ENCODE data around the gene MTCL1. TPM values are rescaled to one million over a fixed set of nuclear protein-coding genes. Genes with fewer than 3 reads are reported as not detected.

The MTCL1 gene
- total RNA-seq, 3 donors from 2014 or later (not counting 1 experiment from before 2014, with no cell fraction given), result 0.38 to 1.5 (median 0.43) TPM

- Histone ChIP-seq H3K27ac (ENCODE audit: low read length) (no peak overlapping the region), H3K4me1 (ENCODE audit: control insufficient read depth, insufficient read depth, low read length) (no peaks in the 10 kb centered on the region), H3K9me3 (ENCODE audit: control insufficient read depth, insufficient read depth, low read length) (no peaks in the 10 kb centered on the region), H3K27me3 (ENCODE audit: control insufficient read depth, insufficient read depth, low read length) (no peaks in the 10 kb centered on the region), H3K36me3 (ENCODE audit: control insufficient read depth, insufficient read depth, low read length) (no peaks in the 10 kb centered on the region), H3K4me3 (ENCODE audit: low read length) (no peak overlapping the region)
- TF ChIP-seq, protein P1, sequence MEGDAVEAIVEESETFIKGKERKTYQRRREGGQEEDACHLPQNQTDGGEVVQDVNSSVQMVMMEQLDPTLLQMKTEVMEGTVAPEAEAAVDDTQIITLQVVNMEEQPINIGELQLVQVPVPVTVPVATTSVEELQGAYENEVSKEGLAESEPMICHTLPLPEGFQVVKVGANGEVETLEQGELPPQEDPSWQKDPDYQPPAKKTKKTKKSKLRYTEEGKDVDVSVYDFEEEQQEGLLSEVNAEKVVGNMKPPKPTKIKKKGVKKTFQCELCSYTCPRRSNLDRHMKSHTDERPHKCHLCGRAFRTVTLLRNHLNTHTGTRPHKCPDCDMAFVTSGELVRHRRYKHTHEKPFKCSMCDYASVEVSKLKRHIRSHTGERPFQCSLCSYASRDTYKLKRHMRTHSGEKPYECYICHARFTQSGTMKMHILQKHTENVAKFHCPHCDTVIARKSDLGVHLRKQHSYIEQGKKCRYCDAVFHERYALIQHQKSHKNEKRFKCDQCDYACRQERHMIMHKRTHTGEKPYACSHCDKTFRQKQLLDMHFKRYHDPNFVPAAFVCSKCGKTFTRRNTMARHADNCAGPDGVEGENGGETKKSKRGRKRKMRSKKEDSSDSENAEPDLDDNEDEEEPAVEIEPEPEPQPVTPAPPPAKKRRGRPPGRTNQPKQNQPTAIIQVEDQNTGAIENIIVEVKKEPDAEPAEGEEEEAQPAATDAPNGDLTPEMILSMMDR (IDR thresholded peaks at IDR 0.05), result no peak
- 73% methylated on average over 6 of the region's 6 CpGs for WGBS (ENCODE audit: insufficient coverage)
- Mint-ChIP-seq H3K4me3 (no peak overlapping the region), H3K27ac (no peak overlapping the region), H3K9me3 (no peaks in the 10 kb centered on the region), H3K4me1 (no peaks in the 10 kb centered on the region), H3K36me3 (no peaks in the 10 kb centered on the region), H3K27me3 (ENCODE audit: low read depth in 2 of 2) (peaks cover 0 to 9% of the 10 kb centered on the region in 2 donors)
- ATAC-seq, result no peak
- DNase-seq, result no peak
- intact Hi-C loops (cut with micrococcal nuclease), result no loop called here
Measured at GRCh38 chr18:8823530-8823929, 118.2 kb downstream of the MTCL1 start.

DNA sequence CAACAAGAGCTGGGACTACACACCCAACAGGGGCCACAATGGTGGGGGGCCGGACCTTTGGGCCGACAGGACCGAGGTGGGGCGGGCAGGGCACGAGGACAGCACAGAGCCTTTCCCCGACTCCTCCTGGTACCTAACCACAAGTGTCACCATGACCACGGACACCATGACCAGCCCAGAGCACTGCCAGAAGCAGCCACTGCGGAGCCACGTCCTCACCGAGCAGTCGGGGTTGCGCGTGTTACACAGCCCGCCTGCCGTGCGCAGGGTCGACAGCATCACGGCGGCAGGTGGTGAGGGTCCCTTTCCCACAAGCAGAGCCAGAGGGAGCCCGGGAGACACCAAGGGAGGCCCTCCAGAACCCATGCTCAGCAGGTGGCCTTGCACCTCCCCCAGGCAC, 119.5 kb downstream of the MTCL1 start:
- no peaks in the 10 kb centered on the region for H3K27me3 ChIP-seq (ENCODE audit: control insufficient read depth, insufficient read depth, low read length)
- no peak overlapping the region for H3K27ac ChIP-seq (ENCODE audit: low read length)
- DNase-seq, result no peak
- H3K27me3 Mint-ChIP-seq (ENCODE audit: low read depth in 2 of 2), result peaks cover 0 to 9% of the 10 kb centered on the region in 2 donors
- H3K4me1 Mint-ChIP-seq, result no peaks in the 10 kb centered on the region
- no peaks in the 10 kb centered on the region for H3K4me1 ChIP-seq (ENCODE audit: control insufficient read depth, insufficient read depth, low read length)
- ATAC-seq, result no peak
- no peaks in the 10 kb centered on the region for H3K9me3 Mint-ChIP-seq
- H3K4me3 ChIP-seq (ENCODE audit: low read length), result no peak overlapping the region
- no peaks in the 10 kb centered on the region for H3K9me3 ChIP-seq (ENCODE audit: control insufficient read depth, insufficient read depth, low read length)
- H3K27ac Mint-ChIP-seq, result no peak overlapping the region
- TF ChIP-seq, protein P1 (IDR thresholded peaks at IDR 0.05), result no peak
- H3K36me3 ChIP-seq (ENCODE audit: control insufficient read depth, insufficient read depth, low read length), result no peaks in the 10 kb centered on the region
- intact Hi-C loops (cut with micrococcal nuclease), result no loop called here
- H3K36me3 Mint-ChIP-seq, result no peaks in the 10 kb centered on the region
- no peak overlapping the region for H3K4me3 Mint-ChIP-seq
- WGBS (ENCODE audit: insufficient coverage), result 91% methylated on average over 20 of the region's 20 CpGs

- Histone ChIP-seq H3K9me3 (ENCODE audit: control insufficient read depth, insufficient read depth, low read length) (no peaks in the 10 kb centered on the region), H3K27me3 (ENCODE audit: control insufficient read depth, insufficient read depth, low read length) (no peaks in the 10 kb centered on the region), H3K4me3 (ENCODE audit: low read length) (no peak overlapping the region), H3K36me3 (ENCODE audit: control insufficient read depth, insufficient read depth, low read length) (no peaks in the 10 kb centered on the region), H3K27ac (ENCODE audit: low read length) (no peak overlapping the region), H3K4me1 (ENCODE audit: control insufficient read depth, insufficient read depth, low read length) (no peaks in the 10 kb centered on the region)
- WGBS (ENCODE audit: insufficient coverage), result 91% methylated on average over 13 of the region's 13 CpGs
- Mint-ChIP-seq H3K27ac (no peak overlapping the region), H3K36me3 (no peaks in the 10 kb centered on the region), H3K4me3 (no peak overlapping the region), H3K9me3 (no peaks in the 10 kb centered on the region), H3K4me1 (no peaks in the 10 kb centered on the region), H3K27me3 (ENCODE audit: low read depth in 2 of 2) (peaks cover 0 to 9% of the 10 kb centered on the region in 2 donors)
- intact Hi-C loops (cut with micrococcal nuclease), result no loop called here
- ATAC-seq, result no peak
- TF ChIP-seq, protein P1 (IDR thresholded peaks at IDR 0.05), result no peak
- DNase-seq, result no peak
Measured at GRCh38 chr18:8825273-8825672, 119.9 kb downstream of the MTCL1 start.

DNA sequence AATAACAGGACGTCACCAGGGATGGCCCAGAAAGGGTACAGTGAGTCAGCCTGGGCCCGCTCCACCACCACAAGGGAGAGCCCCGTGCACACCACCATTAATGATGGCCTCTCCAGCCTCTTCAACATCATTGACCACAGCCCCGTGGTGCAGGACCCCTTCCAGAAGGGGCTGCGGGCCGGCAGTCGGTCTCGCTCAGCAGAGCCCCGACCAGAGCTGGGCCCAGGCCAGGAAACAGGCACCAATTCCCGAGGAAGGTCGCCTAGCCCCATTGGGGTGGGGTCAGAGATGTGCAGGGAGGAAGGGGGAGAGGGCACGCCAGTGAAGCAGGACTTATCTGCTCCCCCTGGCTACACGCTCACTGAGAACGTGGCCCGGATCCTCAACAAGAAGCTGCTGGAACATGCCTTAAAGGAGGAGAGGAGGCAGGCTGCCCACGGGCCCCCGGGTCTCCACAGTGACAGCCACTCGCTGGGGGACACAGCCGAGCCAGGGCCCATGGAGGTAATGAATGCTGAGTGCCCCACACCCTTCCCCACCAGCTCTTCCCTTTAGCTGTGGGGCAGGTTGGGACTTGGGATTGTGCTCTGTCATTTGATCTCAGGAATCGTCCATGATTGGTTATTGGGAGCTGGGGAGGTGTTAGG, 120.5 kb downstream of the MTCL1 start:
- Histone ChIP-seq H3K36me3 (ENCODE audit: control insufficient read depth, insufficient read depth, low read length) (no peaks in the 10 kb centered on the region), H3K4me1 (ENCODE audit: control insufficient read depth, insufficient read depth, low read length) (no peaks in the 10 kb centered on the region), H3K27ac (ENCODE audit: low read length) (no peak overlapping the region), H3K9me3 (ENCODE audit: control insufficient read depth, insufficient read depth, low read length) (no peaks in the 10 kb centered on the region), H3K4me3 (ENCODE audit: low read length) (no peak overlapping the region), H3K27me3 (ENCODE audit: control insufficient read depth, insufficient read depth, low read length) (no peaks in the 10 kb centered on the region)
- Mint-ChIP-seq H3K4me3 (no peak overlapping the region), H3K36me3 (no peaks in the 10 kb centered on the region), H3K4me1 (no peaks in the 10 kb centered on the region), H3K9me3 (no peaks in the 10 kb centered on the region), H3K27ac (no peak overlapping the region), H3K27me3 (ENCODE audit: low read depth in 2 of 2) (peaks cover 4% of the 10 kb centered on the region in 2 donors)
- no peak for ATAC-seq
- intact Hi-C loops (cut with micrococcal nuclease), result no loop called here
- TF ChIP-seq, protein P1 (IDR thresholded peaks at IDR 0.05), result no peak
- WGBS (ENCODE audit: insufficient coverage), result 91% methylated on average over 18 of the region's 20 CpGs
- DNase-seq, result no peak

All from natural killer cell (primary cell).